Measurements from ENCODE around the gene ZNF496. TPM values are rescaled to one million over a fixed set of nuclear protein-coding genes. Genes with fewer than 3 reads are reported as not detected.

Gene ZNF496
- total RNA-seq, 2 donors from 2014 or later = 29.7 to 32.9 TPM

- H3K4me3 Mint-ChIP-seq = no peak overlapping the region
Observed at GRCh38 chr1:247352175-247352574, 20.5 kb upstream of the ZNF496 start.

GRCh38 chr1:247350587-247350986 is 18.9 kb upstream of the ZNF496 start:
- H3K4me3 Mint-ChIP-seq = no peak overlapping the region
- DNase-seq (no peak), ATAC-seq (replicated peaks in 1 of 2) (no peak)
- peaks cover 0 to 2% of the 10 kb centered on the region in 2 donors for H3K9me3 Mint-ChIP-seq
- H3K36me3 Mint-ChIP-seq (ENCODE audit: insufficient read depth in 2 of 2) = peaks cover 2 to 4% of the 10 kb centered on the region in 2 donors
- peaks cover 14% of the 10 kb centered on the region for H3K27me3 Mint-ChIP-seq (ENCODE audit: low read depth)
- no peak overlapping the region for H3K27ac Mint-ChIP-seq
- H3K4me1 Mint-ChIP-seq (ENCODE audit: low read depth) = peaks cover 7% of the 10 kb centered on the region

More at GRCh38 chr1:247352175-247352574, 20.5 kb upstream of the ZNF496 start:
- DNase-seq (no peak), ATAC-seq (replicated peaks in 1 of 2) (no peak)
- H3K27me3 Mint-ChIP-seq (ENCODE audit: low read depth) = peaks cover 24% of the 10 kb centered on the region
- no peak overlapping the region for H3K27ac Mint-ChIP-seq
- H3K9me3 Mint-ChIP-seq = peaks cover 0 to 2% of the 10 kb centered on the region in 2 donors
- H3K4me1 Mint-ChIP-seq (ENCODE audit: low read depth) = peaks cover 7% of the 10 kb centered on the region
- peaks cover 2 to 4% of the 10 kb centered on the region in 2 donors for H3K36me3 Mint-ChIP-seq (ENCODE audit: insufficient read depth in 2 of 2)

GRCh38 chr1:247347477-247348222 is 16.0 kb upstream of the ZNF496 start:
- Mint-ChIP-seq H3K27ac (no peak overlapping the region), H3K4me1 (ENCODE audit: low read depth) (peaks cover 20% of the 10 kb centered on the region), H3K36me3 (ENCODE audit: insufficient read depth in 2 of 2) (peaks cover 2 to 4% of the 10 kb centered on the region in 2 donors), H3K4me3 (peak overlapping the region in 1 of 2 donors; percentile 31), H3K9me3 (peaks cover 0 to 2% of the 10 kb centered on the region in 2 donors), H3K27me3 (ENCODE audit: low read depth) (peaks cover 19% of the 10 kb centered on the region)
- no peak for DNase-seq
- no peak for ATAC-seq (replicated peaks in 1 of 2)

GRCh38 chr1:247345881-247346280 is 14.2 kb upstream of the ZNF496 start:
- Mint-ChIP-seq H3K36me3 (ENCODE audit: insufficient read depth in 2 of 2) (peaks cover 2 to 4% of the 10 kb centered on the region in 2 donors), H3K4me1 (ENCODE audit: low read depth) (peaks cover 24% of the 10 kb centered on the region), H3K27me3 (ENCODE audit: low read depth) (peaks cover 19% of the 10 kb centered on the region), H3K27ac (no peak overlapping the region), H3K4me3 (no peak overlapping the region), H3K9me3 (peaks cover 0 to 2% of the 10 kb centered on the region in 2 donors)
- DNase-seq = no peak
- no peak for ATAC-seq (replicated peaks in 1 of 2)

- peaks cover 10% of the 10 kb centered on the region for H3K27me3 Mint-ChIP-seq (ENCODE audit: low read depth)
Observed at GRCh38 chr1:247343801-247344200, 12.1 kb upstream of the ZNF496 start.

GRCh38 chr1:247338723-247339275 is 7.1 kb upstream of the ZNF496 start:
- peaks cover 45% of the 10 kb centered on the region for H3K4me1 Mint-ChIP-seq (ENCODE audit: low read depth)
- H3K9me3 Mint-ChIP-seq = no peaks in the 10 kb centered on the region
- DNase-seq = no peak
- H3K4me3 Mint-ChIP-seq = no peak overlapping the region
- no peak overlapping the region for H3K27ac Mint-ChIP-seq
- H3K27me3 Mint-ChIP-seq (ENCODE audit: low read depth) = no peaks in the 10 kb centered on the region
- H3K36me3 Mint-ChIP-seq (ENCODE audit: insufficient read depth in 2 of 2) = no peaks in the 10 kb centered on the region
- ATAC-seq (replicated peaks in 1 of 2) = no peak

More at GRCh38 chr1:247343801-247344200, 12.1 kb upstream of the ZNF496 start:
- ATAC-seq (replicated peaks in 1 of 2) (no peak), DNase-seq (no peak)
- peak overlapping the region; percentile 17 for H3K27ac Mint-ChIP-seq
- H3K4me1 Mint-ChIP-seq (ENCODE audit: low read depth) = peaks cover 17% of the 10 kb centered on the region
- H3K36me3 Mint-ChIP-seq (ENCODE audit: insufficient read depth in 2 of 2) = no peaks in the 10 kb centered on the region
- no peak overlapping the region for H3K4me3 Mint-ChIP-seq
- no peaks in the 10 kb centered on the region for H3K9me3 Mint-ChIP-seq

- Mint-ChIP-seq H3K4me3 (no peak overlapping the region), H3K36me3 (ENCODE audit: insufficient read depth in 2 of 2) (no peaks in the 10 kb centered on the region), H3K27me3 (ENCODE audit: low read depth) (no peaks in the 10 kb centered on the region), H3K27ac (no peak overlapping the region), H3K4me1 (ENCODE audit: low read depth) (peaks cover 42% of the 10 kb centered on the region), H3K9me3 (no peaks in the 10 kb centered on the region)
- DNase-seq (no peak), ATAC-seq (replicated peaks in 1 of 2) (no peak)
Observed at GRCh38 chr1:247337961-247338360, 6.3 kb upstream of the ZNF496 start.

GRCh38 chr1:247337250-247337746 is 5.6 kb upstream of the ZNF496 start:
- Mint-ChIP-seq H3K27me3 (ENCODE audit: low read depth) (no peaks in the 10 kb centered on the region), H3K27ac (no peak overlapping the region), H3K4me1 (ENCODE audit: low read depth) (peaks cover 42% of the 10 kb centered on the region), H3K4me3 (no peak overlapping the region), H3K36me3 (ENCODE audit: insufficient read depth in 2 of 2) (no peaks in the 10 kb centered on the region), H3K9me3 (no peaks in the 10 kb centered on the region)
- no peak for DNase-seq
- no peak for ATAC-seq (replicated peaks in 1 of 2)

- Mint-ChIP-seq H3K27me3 (ENCODE audit: low read depth) (no peaks in the 10 kb centered on the region), H3K9me3 (no peaks in the 10 kb centered on the region), H3K4me1 (ENCODE audit: low read depth) (peaks cover 43% of the 10 kb centered on the region), H3K27ac (no peak overlapping the region), H3K36me3 (ENCODE audit: insufficient read depth in 2 of 2) (no peaks in the 10 kb centered on the region), H3K4me3 (no peak overlapping the region)
- ATAC-seq (replicated peaks in 1 of 2) = no peak
- DNase-seq = no peak
Observed at GRCh38 chr1:247336390-247336789, 4.7 kb upstream of the ZNF496 start.

- H3K4me1 Mint-ChIP-seq (ENCODE audit: low read depth) = peaks cover 43% of the 10 kb centered on the region
- no peak overlapping the region for H3K4me3 Mint-ChIP-seq
- ATAC-seq (replicated peaks in 1 of 2) (no peak), DNase-seq (no peak)
- no peak overlapping the region for H3K27ac Mint-ChIP-seq
- H3K9me3 Mint-ChIP-seq = no peaks in the 10 kb centered on the region
- peaks cover 0 to 1% of the 10 kb centered on the region in 2 donors for H3K36me3 Mint-ChIP-seq (ENCODE audit: insufficient read depth in 2 of 2)
- no peaks in the 10 kb centered on the region for H3K27me3 Mint-ChIP-seq (ENCODE audit: low read depth)
Observed at GRCh38 chr1:247335882-247336281, 4.2 kb upstream of the ZNF496 start.

GRCh38 chr1:247334378-247335133 is 2.9 kb upstream of the ZNF496 start:
- no peak overlapping the region for H3K27ac Mint-ChIP-seq

GRCh38 chr1:247332623-247333361 is 1.1 kb upstream of the ZNF496 start:
- ATAC-seq (replicated peaks in 1 of 2) (no peak), DNase-seq (no peak)
- Mint-ChIP-seq H3K4me1 (ENCODE audit: low read depth) (peaks cover 59% of the 10 kb centered on the region), H3K27me3 (ENCODE audit: low read depth) (no peaks in the 10 kb centered on the region), H3K9me3 (no peaks in the 10 kb centered on the region), H3K36me3 (ENCODE audit: insufficient read depth in 2 of 2) (peaks cover 4 to 5% of the 10 kb centered on the region in 2 donors), H3K27ac (no peak overlapping the region), H3K4me3 (peak overlapping the region; percentile 62 to 72)

More at GRCh38 chr1:247334378-247335133, 2.9 kb upstream of the ZNF496 start:
- Mint-ChIP-seq H3K36me3 (ENCODE audit: insufficient read depth in 2 of 2) (peaks cover 1 to 2% of the 10 kb centered on the region in 2 donors), H3K27me3 (ENCODE audit: low read depth) (no peaks in the 10 kb centered on the region), H3K4me1 (ENCODE audit: low read depth) (peaks cover 53% of the 10 kb centered on the region), H3K9me3 (no peaks in the 10 kb centered on the region), H3K4me3 (no peak overlapping the region)
- DNase-seq = no peak
- ATAC-seq (replicated peaks in 1 of 2) = no peak
